Endothelial cell of umbilical vein (primary cell): Measurements from ENCODE around the gene CYP4V2. TPM values are rescaled to one million over a fixed set of nuclear protein-coding genes. Genes with fewer than 3 reads are reported as not detected.

Experiments
- BruUV-seq: library from RNA; stranded (reverse); fragments of 400-500 nt; replicated peaks from 2 replicates; lab custom pipeline; 2021; lab: Mats Ljungman, UMichigan
- CTCF ChIA-PET: fragments of 300-600, 350-600 bp; sonication (Branson Sonifier 250); formaldehyde crosslinking; loops from one replicate; lab custom pipeline; 2021; ENCODE audit warnings: antibody characterized with exemption, inconsistent platforms; lab: Charles Lee
- POLR2A ChIA-PET: fragments of 300-600, 350-600 bp; sonication (Branson Sonifier 250); formaldehyde crosslinking; loops from one replicate; lab custom pipeline; 2021; ENCODE audit warnings: antibody characterized with exemption, inconsistent platforms; lab: Charles Lee
- DNase-seq: peaks from one replicate; pipeline ENCODE4 v3.0.0-alpha.2; 2011; ENCODE audit warnings: low read depth, low spot score
- FAIRE-seq: peaks from 2 replicates; lab custom pipeline; 2011; peaks lifted over from hg19 to GRCh38; lab: Jason Lieb, UNC
- H2AFZ ChIP-seq: 2 replicates; pipeline ENCODE4 v1.6.0; 2012; ENCODE audit warnings: low read depth, low read length, control low read depth, inconsistent platforms
- H3K27ac ChIP-seq: 2 replicates; pipeline ENCODE4 v1.5.1; 2011; ENCODE audit warnings: low read depth, mild to moderate bottlenecking, control low read depth, low read length, moderate library complexity; ENCODE audit not compliant: insufficient read depth
- H3K27me3 ChIP-seq, 2 experiments: 2 replicates each; pipeline versions ENCODE4 v1.6.0 to v1.6.1; 2011; ENCODE audit warnings: low read length in 2 of 2, mixed read lengths in 1 of 2; ENCODE audit not compliant: control insufficient read depth in 2 of 2, insufficient read depth in 2 of 2
- H3K36me3 ChIP-seq, 2 experiments: 2 replicates in 1 of 2; 3 replicates in 1 of 2; pipeline ENCODE4 v1.5.1; 2011; ENCODE audit warnings: low read length in 2 of 2, mild to moderate bottlenecking in 1 of 2, moderate library complexity in 1 of 2; ENCODE audit not compliant: control insufficient read depth in 2 of 2, insufficient read depth in 2 of 2; ENCODE audit errors: extremely low read depth in 1 of 2
- H3K4me1 ChIP-seq: 3 replicates; pipeline ENCODE4 v1.5.1; 2011; ENCODE audit warnings: mild to moderate bottlenecking, low read length; ENCODE audit not compliant: control insufficient read depth, insufficient read depth; ENCODE audit errors: extremely low read depth
- H3K4me2 ChIP-seq: 2 replicates; pipeline ENCODE4 v1.6.1; 2011; ENCODE audit warnings: low read length, control low read depth, mixed read lengths; ENCODE audit not compliant: insufficient read depth
- H3K4me3 ChIP-seq, 3 experiments: fragments of 200-600 bp in 1 of 3; sonication (generic), shearing (Covaris generic) in 1 of 3; replicated peaks in 1 of 3; 2 replicates each; pipeline ENCODE4 v1.5.1; 2011 to 2016; ENCODE audit warnings: control low read depth in 3 of 3, low read length in 3 of 3, mild to moderate bottlenecking in 2 of 3, inconsistent platforms in 1 of 3, low read depth in 1 of 3, moderate library complexity in 1 of 3; ENCODE audit not compliant: insufficient read depth in 1 of 3
- H3K79me2 ChIP-seq: 2 replicates; pipeline ENCODE4 v1.6.0; 2012; ENCODE audit warnings: low read length, inconsistent platforms; ENCODE audit not compliant: control insufficient read depth, insufficient read depth
- H3K9ac ChIP-seq: replicated peaks from 2 replicates; pipeline ENCODE3; 2011; ENCODE audit warnings: low read length, control low read depth; ENCODE audit not compliant: insufficient read depth; ENCODE audit errors: extremely low read depth
- H3K9me1 ChIP-seq: replicated peaks from 3 replicates; pipeline ENCODE4 v1.6.0; 2011; ENCODE audit warnings: mild to moderate bottlenecking, low read length; ENCODE audit not compliant: control insufficient read depth, insufficient read depth; ENCODE audit errors: extremely low read depth
- H3K9me3 ChIP-seq: replicated peaks from 2 replicates; pipeline ENCODE4 v1.5.1; 2012; ENCODE audit warnings: low read length, inconsistent platforms; ENCODE audit not compliant: control insufficient read depth, insufficient read depth
- H4K20me1 ChIP-seq: replicated peaks from 2 replicates; pipeline ENCODE3; 2011; ENCODE audit warnings: mild to moderate bottlenecking, low read length; ENCODE audit not compliant: control insufficient read depth, insufficient read depth; ENCODE audit errors: extremely low read depth
- CTCF ChIP-seq, 2 donors: IDR thresholded peaks; 1 replicate in 1 of 2; 2 replicates in 1 of 2; pipeline ENCODE4 v1.5.1; 2011; ENCODE audit warnings: low read length in 2 of 2, mild to moderate bottlenecking in 2 of 2, moderate library complexity in 2 of 2, control low read depth in 1 of 2, inconsistent platforms in 1 of 2, low read depth in 1 of 2; ENCODE audit not compliant: insufficient read depth in 1 of 2; ENCODE audit errors: extremely low read depth in 1 of 2
- FOS ChIP-seq: IDR thresholded peaks from 2 replicates; pipeline ENCODE4 v1.6.1; 2011; ENCODE audit warnings: mild to moderate bottlenecking, low read length, moderate library complexity, borderline replicate concordance; ENCODE audit not compliant: insufficient read depth
- POLR2A ChIP-seq: IDR thresholded peaks from 2 replicates; pipeline ENCODE4 v1.6.1; 2012; ENCODE audit warnings: low read depth, mild to moderate bottlenecking, control low read depth, low read length
- dilution Hi-C: fragments of 300-500 bp; cut with MboI; formaldehyde crosslinking; loops from one replicate; pipeline ENCODE4 v1.15.0; 2019; ENCODE audit warnings: low sequenced_read_pairs; ENCODE audit not compliant: extremely low pct_ligation_motif_present
- intact Hi-C: fragments of 100-400 bp; cut with micrococcal nuclease; formaldehyde crosslinking; loops from one replicate; pipeline ENCODE4 v1.10.0; 2022
- polyA plus RNA-seq, 4 experiments: library from polyadenylated mRNA; depleted of rRNA in 3 of 4; stranded (reverse) in 3 of 4; unstranded in 1 of 4; fragments of >200 nt; gene quantifications; 2 replicates each; pipeline versions ENCODE4 v1.2.1 to v1.2.3, GENCODE V29; 2011 to 2012; ENCODE audit warnings: missing spikeins in 1 of 4
- total RNA-seq: library from RNA; stranded (reverse); gene quantifications from 2 replicates; pipeline ENCODE4 v1.2.3, GENCODE V29; 2021

CYP4V2 gene
- total and polyA plus RNA-seq, 2 donors (not counting 3 experiments of a cell fraction or from before 2014, with no cell fraction given), result 0.28 to 1.7 TPM

DNA sequence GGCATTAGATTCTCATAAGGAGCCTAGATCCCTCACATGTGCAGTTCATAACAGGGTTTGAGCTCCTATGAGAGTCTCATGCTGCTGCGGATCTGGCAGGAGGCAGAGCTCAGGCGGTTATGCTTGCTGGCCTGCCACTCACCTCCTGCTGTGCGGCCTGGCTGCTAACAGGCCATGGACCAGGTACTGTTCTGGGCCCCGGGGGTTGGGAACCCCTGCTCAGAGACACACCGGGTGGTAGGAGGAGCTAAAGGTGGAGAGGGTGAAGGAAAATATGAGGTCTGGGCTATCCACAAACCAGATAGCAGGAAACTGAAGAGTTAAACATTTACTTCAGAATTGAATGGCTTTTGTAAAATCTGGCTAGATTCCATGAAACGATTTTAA lies 68.7 kb downstream of the CYP4V2 start:
- BruUV-seq, result no TSS peak
- Histone ChIP-seq H3K36me3 (no peaks in the 10 kb centered on the region), H3K27me3 (no peaks in the 10 kb centered on the region), H3K27ac (no peak overlapping the region), H3K9me1 (no peaks in the 10 kb centered on the region), H3K9me3 (no peaks in the 10 kb centered on the region), H2AFZ (no peak overlapping the region), H4K20me1 (no peaks in the 10 kb centered on the region), H3K4me1 (no peaks in the 10 kb centered on the region), H3K79me2 (no peaks in the 10 kb centered on the region), H3K9ac (no peak overlapping the region), H3K4me3 (no peak overlapping the region), H3K4me2 (no peak overlapping the region)
- dilution Hi-C loops (no loop called here), intact Hi-C loops (no loop called here)
- FAIRE-seq (no peak), DNase-seq (no peak)
- ChIA-PET POLR2A (no interaction called here), CTCF (no interaction called here)
- TF ChIP-seq POLR2A (no peak), FOS (no peak), CTCF (IDR thresholded peaks at IDR 0.05; ENCODE audit: extremely low read depth in 1 of 2, insufficient read depth in 1 of 2, low read depth in 1 of 2, low read length in 2 of 2) (no peak)

Other genes starting within 250 kb of the CYP4V2 start
- 2.5 and 5.2 TPM in 2 replicates for gene TLR3, start 122.4 kb upstream of the CYP4V2 start, total RNA-seq
- gene TLR3, start 122.4 kb upstream of the CYP4V2 start, polyA plus RNA-seq, result 1.6 TPM in 2 replicates
- gene FAM149A, start 86.9 kb upstream of the CYP4V2 start, total RNA-seq, result 0.20 and 0.51 TPM in 2 replicates
- gene FAM149A, start 86.9 kb upstream of the CYP4V2 start, polyA plus RNA-seq, result 0.08 TPM in 2 replicates
- not detected in 2 replicates for gene KLKB1, start 35.9 kb downstream of the CYP4V2 start, total RNA-seq
- gene KLKB1, start 35.9 kb downstream of the CYP4V2 start, polyA plus RNA-seq, result not detected in 2 replicates
- gene F11, start 74.6 kb downstream of the CYP4V2 start, total RNA-seq, result not detected in 2 replicates
- gene F11, start 74.6 kb downstream of the CYP4V2 start, polyA plus RNA-seq, result not detected in 2 replicates